Measurements from ENCODE around the gene WDFY2. TPM values are rescaled to one million over a fixed set of nuclear protein-coding genes. Genes with fewer than 3 reads are reported as not detected.

The WDFY2 gene
- total RNA-seq, 1 experiment from 2014 or later = 14.1 TPM

DNA sequence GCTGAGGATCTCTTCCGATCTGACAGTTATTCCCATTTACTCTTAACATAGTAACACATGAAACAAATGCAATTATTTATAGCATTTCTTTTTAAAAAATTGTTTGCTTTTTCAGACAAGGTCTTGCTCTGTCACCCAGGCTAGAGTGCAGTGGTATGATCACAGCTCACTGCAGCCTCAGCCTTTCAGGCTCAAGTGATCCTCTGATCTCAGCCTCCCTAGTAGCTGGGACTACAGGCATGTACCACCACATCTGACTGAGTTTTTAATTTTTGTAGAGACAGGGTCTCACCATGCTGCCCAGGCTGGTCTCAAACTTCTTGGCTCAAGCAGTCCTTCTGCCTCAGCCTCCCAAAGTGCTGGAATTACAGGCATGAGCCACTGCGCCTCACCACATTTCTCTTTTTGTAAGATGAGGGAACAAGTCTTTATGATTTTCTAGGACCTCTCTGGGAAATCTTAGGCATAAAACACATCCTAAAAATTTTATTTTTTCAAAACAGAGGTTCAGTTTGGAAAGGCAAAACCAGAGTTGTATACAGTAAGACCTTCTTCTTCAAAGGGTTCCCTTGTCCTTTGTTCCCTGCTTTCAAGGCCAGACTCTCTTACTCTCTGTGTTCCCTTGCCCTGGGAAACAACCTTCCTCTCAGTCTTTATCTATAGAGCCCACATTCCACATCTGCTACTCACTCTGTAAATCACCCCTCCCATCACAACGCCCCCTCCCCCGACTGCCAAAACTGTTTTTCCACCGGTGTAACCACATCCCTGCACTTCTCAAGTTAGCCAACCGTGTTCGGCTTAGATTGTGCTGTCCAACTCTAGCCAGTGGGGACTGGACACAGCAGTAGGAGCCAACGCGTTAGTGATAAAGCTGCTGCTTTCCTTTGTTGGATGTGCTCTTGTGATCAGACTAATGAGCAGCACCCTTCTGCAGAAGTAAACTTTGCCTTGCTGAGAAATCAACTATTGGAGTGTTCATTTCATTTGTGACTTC lies 163.5 kb downstream of the WDFY2 start:
- H3K36me3 ChIP-seq (ENCODE audit: low read depth) = peaks cover 34% of the 10 kb centered on the region
- no peak for DNase-seq

DNA sequence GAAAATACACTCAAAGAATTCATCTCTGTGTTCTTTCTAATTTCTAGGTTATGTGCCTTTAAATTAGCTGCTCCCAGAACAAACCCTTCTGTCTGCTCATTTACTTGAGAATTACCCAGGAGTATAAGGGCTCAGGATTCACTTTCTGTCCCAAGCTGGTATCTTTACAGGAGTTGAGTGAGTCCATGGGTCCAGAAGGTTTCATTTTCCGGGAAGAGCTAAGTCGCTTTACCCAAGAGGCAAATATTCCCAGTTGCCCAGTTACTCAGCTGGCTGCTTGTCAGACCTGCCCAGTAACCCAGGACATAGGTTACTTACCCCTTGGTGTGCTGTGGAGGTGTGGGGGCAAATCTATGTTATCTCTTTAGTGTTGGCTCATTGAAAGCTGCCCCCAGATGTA lies 172.4 kb downstream of the WDFY2 start:
- Histone ChIP-seq H2AFZ (no peak overlapping the region), H3K27me3 (ENCODE audit: insufficient read depth, low read depth) (no peaks in the 10 kb centered on the region), H3K27ac (no peak overlapping the region), H3K36me3 (ENCODE audit: low read depth) (peaks cover 11% of the 10 kb centered on the region; the same call in 1 of the 2 replicates), H3K4me3 (no peak overlapping the region), H3F3A (ENCODE audit: insufficient read depth, low read depth) (no peaks in the 10 kb centered on the region), H4K20me1 (ENCODE audit: insufficient read depth) (no peaks in the 10 kb centered on the region), H3K4me1 (replicated peaks; ENCODE audit: insufficient read depth) (no peaks in the 10 kb centered on the region), H3K9me3 (ENCODE audit: insufficient read depth, low read depth) (no peaks in the 10 kb centered on the region), H3K79me2 (ENCODE audit: low read depth) (no peaks in the 10 kb centered on the region), H3K9me2 (ENCODE audit: insufficient read depth) (no peaks in the 10 kb centered on the region), H3K4me2 (no peak overlapping the region)
- no TSS peak for BruUV-seq (replicated peaks)
- ChIA-PET CTCF (no interaction called here), POLR2A (ENCODE audit: unreplicated experiment) (no interaction called here)
- DNase-seq = no peak
- intact Hi-C loops (cut with micrococcal nuclease; ENCODE audit: unreplicated experiment) = no loop called here
- TF ChIP-seq, protein P1, sequence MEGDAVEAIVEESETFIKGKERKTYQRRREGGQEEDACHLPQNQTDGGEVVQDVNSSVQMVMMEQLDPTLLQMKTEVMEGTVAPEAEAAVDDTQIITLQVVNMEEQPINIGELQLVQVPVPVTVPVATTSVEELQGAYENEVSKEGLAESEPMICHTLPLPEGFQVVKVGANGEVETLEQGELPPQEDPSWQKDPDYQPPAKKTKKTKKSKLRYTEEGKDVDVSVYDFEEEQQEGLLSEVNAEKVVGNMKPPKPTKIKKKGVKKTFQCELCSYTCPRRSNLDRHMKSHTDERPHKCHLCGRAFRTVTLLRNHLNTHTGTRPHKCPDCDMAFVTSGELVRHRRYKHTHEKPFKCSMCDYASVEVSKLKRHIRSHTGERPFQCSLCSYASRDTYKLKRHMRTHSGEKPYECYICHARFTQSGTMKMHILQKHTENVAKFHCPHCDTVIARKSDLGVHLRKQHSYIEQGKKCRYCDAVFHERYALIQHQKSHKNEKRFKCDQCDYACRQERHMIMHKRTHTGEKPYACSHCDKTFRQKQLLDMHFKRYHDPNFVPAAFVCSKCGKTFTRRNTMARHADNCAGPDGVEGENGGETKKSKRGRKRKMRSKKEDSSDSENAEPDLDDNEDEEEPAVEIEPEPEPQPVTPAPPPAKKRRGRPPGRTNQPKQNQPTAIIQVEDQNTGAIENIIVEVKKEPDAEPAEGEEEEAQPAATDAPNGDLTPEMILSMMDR (conservative IDR thresholded peaks at IDR 0.05) = no peak
- no peak for TF ChIP-seq EZH2 (IDR thresholded peaks at IDR 0.05; ENCODE audit: low read depth)

More for the DNA sequence above, 163.5 kb downstream of the WDFY2 start:
- H2AFZ ChIP-seq = no peak overlapping the region
- POLR2A ChIA-PET (ENCODE audit: unreplicated experiment) = no interaction called here
- H3K9me3 ChIP-seq (ENCODE audit: insufficient read depth, low read depth) = peaks cover 18% of the 10 kb centered on the region
- no peak overlapping the region for H3K4me3 ChIP-seq
- H3K9me2 ChIP-seq (ENCODE audit: insufficient read depth) = no peaks in the 10 kb centered on the region
- no peaks in the 10 kb centered on the region for H3K79me2 ChIP-seq (ENCODE audit: low read depth)
- no peaks in the 10 kb centered on the region for H3K4me1 ChIP-seq (replicated peaks; ENCODE audit: insufficient read depth)
- no peaks in the 10 kb centered on the region for H3K27me3 ChIP-seq (ENCODE audit: insufficient read depth, low read depth)
- H3F3A ChIP-seq (ENCODE audit: insufficient read depth, low read depth) = no peaks in the 10 kb centered on the region
- CTCF ChIA-PET = no interaction called here
- H4K20me1 ChIP-seq (ENCODE audit: insufficient read depth) = no peaks in the 10 kb centered on the region
- intact Hi-C loops (cut with micrococcal nuclease; ENCODE audit: unreplicated experiment) = no loop called here
- no TSS peak for BruUV-seq (replicated peaks)
- H3K27ac ChIP-seq = no peak overlapping the region
- no peak for TF ChIP-seq EZH2 (IDR thresholded peaks at IDR 0.05; ENCODE audit: low read depth)
- TF ChIP-seq, protein P1 (conservative IDR thresholded peaks at IDR 0.05) = no peak
- H3K4me2 ChIP-seq = no peak overlapping the region

- Histone ChIP-seq H2AFZ (no peak overlapping the region), H4K20me1 (ENCODE audit: insufficient read depth) (no peaks in the 10 kb centered on the region), H3K27ac (no peak overlapping the region), H3K9me2 (ENCODE audit: insufficient read depth) (no peaks in the 10 kb centered on the region), H3K36me3 (ENCODE audit: low read depth) (peaks cover 5% of the 10 kb centered on the region; the same call in 1 of the 2 replicates), H3F3A (ENCODE audit: insufficient read depth, low read depth) (no peaks in the 10 kb centered on the region), H3K27me3 (ENCODE audit: insufficient read depth, low read depth) (no peaks in the 10 kb centered on the region), H3K9me3 (ENCODE audit: insufficient read depth, low read depth) (no peaks in the 10 kb centered on the region), H3K4me3 (no peak overlapping the region), H3K4me1 (replicated peaks; ENCODE audit: insufficient read depth) (no peaks in the 10 kb centered on the region), H3K79me2 (ENCODE audit: low read depth) (no peaks in the 10 kb centered on the region), H3K4me2 (no peak overlapping the region)
- intact Hi-C loops (cut with micrococcal nuclease; ENCODE audit: unreplicated experiment) = no loop called here
- TF ChIP-seq, protein P1 (conservative IDR thresholded peaks at IDR 0.05) = no peak
- TF ChIP-seq EZH2 (IDR thresholded peaks at IDR 0.05; ENCODE audit: low read depth) = no peak
- DNase-seq = no peak
- no TSS peak for BruUV-seq (replicated peaks)
- CTCF ChIA-PET = no interaction called here
- POLR2A ChIA-PET (ENCODE audit: unreplicated experiment) = no interaction called here
Observed at GRCh38 chr13:51758691-51759090, 174.4 kb downstream of the WDFY2 start.

All from PC-9 (cell line).